Diencephalon (tissue), 1 donor: ENCODE data around the gene HLA-B. TPM values are rescaled to one million over a fixed set of nuclear protein-coding genes. Genes with fewer than 3 reads are reported as not detected.

Experiments
- small RNA-seq: library from RNA; depleted of rRNA; stranded (forward); fragments of <200 nt; gene quantifications from one replicate; pipeline ENCODE3, GENCODE V24; 2014
- total RNA-seq: library from RNA; depleted of rRNA; stranded (reverse); fragments of >200 nt; gene quantifications from one replicate; pipeline ENCODE4 v1.2.3, GENCODE V29; 2014

HLA-B gene
- total RNA-seq: 56.7 TPM

GRCh38 chr6:31356946-31357466 lies at the start of gene HLA-B:
TSS of gene HLA-B (minus strand) at chr6:31357179. CDS start at chr6:31357158, 21 bp downstream.

DNA sequence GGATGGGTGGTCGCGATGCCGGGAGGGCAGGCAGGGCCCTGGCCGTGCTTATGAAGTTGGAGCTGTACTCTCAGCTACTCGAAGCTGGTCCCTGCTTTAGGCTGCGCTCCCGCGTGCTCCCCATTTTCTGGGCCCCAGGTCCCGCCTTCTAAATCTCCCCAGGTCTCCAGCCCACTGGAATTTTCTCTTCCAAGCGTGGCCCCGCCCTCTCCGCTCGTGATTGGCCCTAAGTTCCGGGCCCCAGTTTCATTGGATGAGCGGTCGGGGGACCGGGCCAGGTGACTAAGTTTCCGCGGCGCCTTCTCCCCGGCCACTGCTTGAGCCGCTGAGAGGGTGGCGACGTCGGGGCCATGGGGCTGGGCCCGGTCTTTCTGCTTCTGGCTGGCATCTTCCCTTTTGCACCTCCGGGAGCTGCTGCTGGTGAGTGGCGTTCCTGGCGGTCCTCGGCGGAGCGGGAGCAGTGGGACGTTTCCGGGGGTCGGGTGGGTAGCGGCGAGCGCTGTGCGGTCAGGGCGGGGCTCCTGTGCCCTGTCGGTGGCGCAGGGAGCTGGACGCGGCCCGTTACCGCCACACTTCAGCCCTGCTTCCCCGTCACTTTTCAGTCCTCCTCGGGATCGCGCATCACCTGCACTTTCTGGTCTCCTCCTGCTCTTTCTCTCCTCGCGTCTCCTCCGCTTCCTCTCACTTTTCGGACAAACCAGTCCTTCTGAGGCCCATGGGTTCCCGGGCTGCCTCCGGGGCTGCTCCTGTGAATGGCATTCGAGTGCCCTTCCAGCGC lies 46.5 kb upstream of the HLA-B start, which contains the start of gene MICA:
TSS of gene MICA (plus strand) at position 313 of the 778 bp plus-strand sequence. CDS start at position 351, 38 bp downstream.

Small RNA genes within 50 kb of the gene (small RNA-seq; reads per million reads assigned to genes)
- gene HLA-S (not detected), gene MIR6891 (not detected), gene RF00019 (not detected), gene RNU6-283P (not detected)

Other genes starting within 250 kb of the HLA-B start
- not detected for gene C6orf15, start 244.6 kb downstream of the HLA-B start, total RNA-seq
- gene PSORS1C1, start 242.4 kb downstream of the HLA-B start, total RNA-seq: not detected
- gene CDSN, start 236.7 kb downstream of the HLA-B start, total RNA-seq: not detected
- not detected for gene PSORS1C2, start 218.1 kb downstream of the HLA-B start, total RNA-seq
- gene CCHCR1, start 199.4 kb downstream of the HLA-B start, total RNA-seq: 13.4 TPM
- 6.7 TPM for gene TCF19, start 198.6 kb downstream of the HLA-B start, total RNA-seq
- gene POU5F1, start 186.5 kb downstream of the HLA-B start, total RNA-seq: not detected
- gene HLA-C, start 85.1 kb downstream of the HLA-B start, total RNA-seq: 40.4 TPM
- 2.3 TPM for gene MICA, start 46.4 kb upstream of the HLA-B start, total RNA-seq
- 0.69 TPM for gene MICB, start 141.0 kb upstream of the HLA-B start, total RNA-seq
- gene MCCD1, start 171.8 kb upstream of the HLA-B start, total RNA-seq: not detected
- gene DDX39B, start 184.8 kb upstream of the HLA-B start, total RNA-seq: 303 TPM
- 69.4 TPM for gene ATP6V1G2, start 189.4 kb upstream of the HLA-B start, total RNA-seq
- gene NFKBIL1, start 190.4 kb upstream of the HLA-B start, total RNA-seq: 16.1 TPM
- gene LTA, start 215.1 kb upstream of the HLA-B start, total RNA-seq: not detected
- gene TNF, start 218.4 kb upstream of the HLA-B start, total RNA-seq: 0.23 TPM
- gene LTB, start 225.2 kb upstream of the HLA-B start, total RNA-seq: 0.46 TPM
- gene LST1, start 229.1 kb upstream of the HLA-B start, total RNA-seq: 6.0 TPM
- gene NCR3, start 235.8 kb upstream of the HLA-B start, total RNA-seq: not detected